Measurements from ENCODE around the gene TMEM45B.
"Not testable (repeated sequence)": the region's sequence is repeated elsewhere in the genome, so short reads cannot be mapped to it uniquely, and the experiment has no call there.

The TMEM45B gene

DNA sequence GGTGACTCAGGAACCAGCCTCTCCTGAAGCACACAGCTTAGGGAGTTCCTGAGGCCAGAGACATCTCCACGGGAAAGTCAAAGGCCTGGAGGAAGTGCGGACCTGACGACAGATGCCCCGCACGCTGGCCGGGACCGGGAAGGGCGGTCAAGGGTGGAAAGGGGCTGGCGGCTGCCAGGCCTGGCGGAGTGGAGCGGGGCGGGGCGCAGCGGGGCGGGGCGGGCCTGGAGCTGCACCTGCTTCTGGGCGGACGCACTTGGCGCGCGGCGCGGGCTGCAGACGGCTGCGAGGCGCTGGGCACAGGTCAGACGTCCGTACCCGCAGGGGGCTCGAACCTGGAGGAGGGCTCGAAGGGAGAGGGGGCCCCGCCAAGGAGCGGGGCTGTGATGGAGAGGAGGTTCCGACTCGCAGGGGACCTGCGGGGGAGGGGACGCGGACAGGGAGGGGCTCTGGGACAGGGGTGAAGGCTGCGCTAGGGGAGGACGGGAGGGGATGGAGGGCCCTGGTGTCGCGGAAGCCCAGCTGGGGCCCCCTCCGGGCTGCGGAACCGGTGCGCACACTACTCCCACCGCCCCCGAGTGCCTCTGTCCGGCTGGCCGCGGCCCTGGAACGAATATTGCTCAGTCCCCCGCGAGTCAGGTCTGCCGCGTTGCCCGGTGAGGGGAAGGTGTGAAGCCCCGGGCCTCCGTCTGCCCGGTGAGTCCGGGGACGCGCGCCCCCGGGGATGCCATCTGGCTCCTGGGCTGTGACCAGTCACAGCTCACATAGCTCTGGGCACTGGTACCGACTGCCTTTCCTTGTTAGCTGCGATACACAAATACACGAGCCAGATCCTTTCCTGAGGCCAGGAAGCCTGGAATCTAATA is at the start of gene TMEM45B:
Gene TMEM45B, plus strand, starts transcription at position 253 of the 866 bp plus-strand sequence. CDS start 36,635 bp downstream, outside the sequence.
- peak in 1 of 2 experiments; percentile 61 for DNase-seq

DNA sequence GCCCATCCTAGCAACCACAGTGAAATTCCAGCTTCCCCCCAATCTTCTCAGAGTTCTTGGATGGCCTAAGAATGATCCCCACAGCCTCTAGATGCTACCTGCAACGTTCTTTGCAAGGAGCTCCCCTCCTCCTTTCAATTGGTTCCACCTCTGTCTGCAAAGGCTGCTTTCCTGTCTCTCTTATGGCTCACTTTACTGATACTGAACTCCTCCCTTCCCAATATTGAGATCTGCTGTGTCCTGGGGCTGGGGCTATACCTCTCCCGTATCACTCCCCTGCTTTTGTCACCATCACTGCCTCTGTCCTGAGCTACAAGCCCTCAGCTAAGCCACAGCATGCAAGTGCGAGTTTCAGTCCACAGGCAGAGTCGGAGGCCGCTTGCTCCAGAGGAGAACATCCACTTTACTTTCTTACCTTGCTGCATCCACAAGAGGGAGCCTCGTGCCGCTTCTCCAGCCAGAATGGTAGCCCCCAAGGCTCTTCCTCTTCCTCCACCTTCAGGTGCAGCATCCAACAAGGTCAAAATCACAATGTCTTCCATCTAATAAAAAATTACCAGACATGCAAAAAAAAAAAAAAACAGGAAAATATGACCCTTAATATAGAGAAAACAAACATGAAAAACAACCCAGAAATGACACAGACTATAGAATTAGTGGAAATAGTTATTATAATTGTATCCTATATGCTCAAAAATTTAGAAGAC is 48.6 kb upstream of the TMEM45B start:
- DNase-seq, result peak; percentile 54 to 59

DNA sequence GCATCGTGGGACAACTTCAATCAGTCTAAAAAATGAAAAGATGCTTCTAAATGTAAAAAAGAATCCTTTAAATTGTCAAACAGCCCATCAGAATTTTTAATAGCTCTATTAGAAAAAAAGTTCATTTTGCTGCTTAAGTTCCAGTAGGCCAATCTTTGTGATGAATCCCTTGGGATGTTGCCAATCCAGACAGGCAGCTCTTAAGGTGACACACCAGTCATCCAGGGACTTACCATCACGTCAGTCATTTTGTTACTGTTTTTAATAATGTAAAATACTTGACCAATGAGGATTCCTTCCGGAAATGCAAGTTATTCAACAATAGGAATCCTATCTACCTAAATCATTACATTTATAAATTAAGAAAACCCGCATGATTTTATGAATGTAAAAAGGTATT is 47.8 kb upstream of the TMEM45B start:
- no peak for DNase-seq

DNA sequence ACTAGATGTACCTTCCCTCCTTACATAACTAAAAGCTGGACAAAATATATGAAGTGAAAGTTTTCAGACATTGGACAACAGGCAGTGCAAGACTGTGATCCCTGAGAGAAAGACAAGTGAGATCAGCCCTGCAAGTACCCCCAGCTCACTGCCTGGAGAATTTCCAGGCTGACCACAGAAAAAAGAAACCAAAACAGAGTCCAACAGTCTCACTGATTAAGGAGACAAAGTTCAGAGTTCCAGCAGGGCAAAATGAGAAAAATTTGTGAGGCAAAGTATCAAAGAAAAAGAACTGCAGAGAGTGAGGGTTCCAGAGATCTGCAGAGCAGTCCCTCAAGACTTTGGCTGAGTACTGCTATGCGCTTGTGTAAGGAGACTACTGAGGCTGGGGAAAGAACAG is 47.3 kb upstream of the TMEM45B start:
- DNase-seq, result no peak

DNA sequence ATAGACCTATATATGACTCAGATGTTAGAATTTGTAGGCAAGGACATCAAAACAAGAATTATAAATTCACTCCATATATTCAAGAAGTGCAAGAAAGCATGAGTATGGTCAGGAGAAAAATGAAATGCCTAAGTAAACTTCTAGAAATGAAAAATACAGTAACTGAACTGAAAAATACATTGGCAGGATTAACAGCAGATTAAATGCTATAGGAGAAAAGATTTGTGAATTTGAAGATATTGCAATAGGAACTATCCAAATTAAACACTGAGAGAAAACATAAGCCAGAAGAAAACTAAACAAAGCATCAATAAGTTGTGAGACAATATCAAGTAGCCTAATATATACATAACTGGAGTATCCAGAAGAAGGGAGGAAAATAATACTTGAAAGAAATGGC is 46.6 kb upstream of the TMEM45B start:
- no peak for DNase-seq

DNA sequence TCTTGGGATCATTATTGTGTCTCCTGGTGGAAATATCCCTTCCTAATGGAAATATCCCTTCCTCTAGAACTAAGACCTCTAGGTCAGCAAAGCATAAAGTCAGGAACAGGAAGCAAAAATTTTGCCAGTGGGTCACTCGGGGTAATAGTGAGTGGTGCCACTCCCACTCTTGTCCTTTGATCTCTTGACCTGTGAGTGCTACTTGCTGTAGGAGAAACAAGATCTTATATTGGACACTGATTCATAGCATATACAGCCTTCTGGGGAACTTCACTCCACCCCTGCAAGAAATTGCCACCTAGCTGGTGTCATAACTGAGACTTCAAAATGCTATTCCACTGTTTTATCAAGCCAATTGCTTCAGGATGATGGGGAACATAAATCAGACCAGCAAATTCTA is 44.7 kb upstream of the TMEM45B start:
- DNase-seq, result no peak

- DNase-seq, result not testable (repeated sequence)
These were observed 44.2 kb upstream of the TMEM45B start for GRCh38 chr11:129771456-129771855.

DNA sequence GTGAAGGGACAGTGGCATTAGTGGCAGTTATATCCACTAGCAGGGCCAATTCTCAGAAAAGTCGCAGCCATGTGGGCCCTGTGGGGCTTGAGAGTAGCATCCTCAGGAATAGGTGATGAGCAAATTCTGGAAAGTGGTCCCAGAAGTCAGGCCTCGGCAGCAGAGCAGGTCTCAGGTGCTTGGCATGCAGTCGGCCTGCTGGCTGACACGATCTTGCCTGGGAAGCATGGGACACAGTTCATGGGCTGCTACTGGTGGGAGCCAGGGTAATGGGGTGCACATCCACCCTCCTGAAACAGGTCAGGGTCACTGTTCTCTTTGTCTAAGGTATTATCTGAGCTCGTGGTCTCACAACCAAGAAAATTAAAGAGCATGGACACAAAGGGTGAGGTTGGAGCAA is 36.8 kb upstream of the TMEM45B start:
- DNase-seq, result no peak

GRCh38 chr11:129779342-129779741 is 36.3 kb upstream of the TMEM45B start:
- DNase-seq, result no peak

- DNase-seq, result peak in 1 of 2 experiments; percentile 29
These were observed 30.1 kb upstream of the TMEM45B start for GRCh38 chr11:129785383-129786111.

DNA sequence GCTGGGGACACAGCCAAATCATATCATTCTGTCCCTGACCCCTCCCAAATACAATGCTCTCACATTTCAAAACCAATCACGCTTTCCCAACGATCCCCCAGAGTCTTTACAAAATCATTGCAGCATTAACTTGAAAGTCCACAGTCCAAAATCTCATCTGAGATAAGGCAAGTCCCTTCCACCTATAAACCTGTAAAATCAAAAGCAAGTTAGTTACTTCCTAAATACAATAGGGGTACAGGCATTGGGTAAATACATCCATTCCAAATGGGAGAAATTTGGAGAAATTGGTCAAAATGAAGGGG is 29.6 kb upstream of the TMEM45B start:
- not testable (repeated sequence) for DNase-seq

- DNase-seq, result no peak
These were observed 28.0 kb upstream of the TMEM45B start for GRCh38 chr11:129787532-129788155.

GRCh38 chr11:129788278-129788677 is 27.4 kb upstream of the TMEM45B start:
- no peak for DNase-seq

DNA sequence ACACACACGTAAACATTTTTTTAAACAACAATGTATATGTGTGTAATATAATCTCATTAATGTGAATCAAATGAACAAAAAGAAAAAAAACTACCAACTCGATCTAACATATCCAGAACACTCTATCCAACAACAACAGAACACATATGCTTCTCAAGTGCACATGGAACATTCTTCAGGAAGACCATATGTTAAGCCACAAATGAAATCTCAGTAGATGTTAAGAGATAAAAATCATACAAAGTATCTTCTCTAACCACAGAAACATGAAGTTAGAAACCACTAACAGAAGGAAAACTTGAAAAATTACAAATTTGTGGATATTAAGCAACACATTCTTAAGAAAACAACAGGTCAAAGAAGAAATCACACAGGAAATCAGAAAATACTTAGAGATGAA is 25.5 kb upstream of the TMEM45B start:
- no peak for DNase-seq

GRCh38 chr11:129791515-129791914 is 24.1 kb upstream of the TMEM45B start:
- DNase-seq, result no peak

DNA sequence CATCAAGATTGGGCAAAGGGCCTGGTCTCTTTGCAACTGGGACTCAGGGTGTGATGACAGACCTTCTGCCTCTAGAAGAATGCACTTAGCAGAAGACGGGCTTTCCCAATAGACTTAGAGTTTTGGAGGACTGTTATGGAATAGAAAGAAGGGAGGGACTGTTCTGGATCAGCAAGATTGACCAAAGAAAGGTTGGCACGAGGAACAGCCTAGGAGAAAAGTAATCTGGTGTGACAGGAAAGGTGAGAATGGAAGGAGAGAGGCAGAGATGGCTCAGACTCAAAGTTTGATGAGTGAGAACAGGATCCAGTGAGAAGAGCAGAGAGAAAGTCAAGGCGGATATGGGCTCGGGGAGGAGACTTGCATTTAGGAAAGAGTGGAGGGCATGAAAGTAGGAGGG is 23.0 kb upstream of the TMEM45B start:
- DNase-seq, result no peak

GRCh38 chr11:129795089-129795488 is 20.6 kb upstream of the TMEM45B start:
- DNase-seq, result no peak

- no peak for DNase-seq
These were observed 17.4 kb upstream of the TMEM45B start for GRCh38 chr11:129798212-129798611.

DNA sequence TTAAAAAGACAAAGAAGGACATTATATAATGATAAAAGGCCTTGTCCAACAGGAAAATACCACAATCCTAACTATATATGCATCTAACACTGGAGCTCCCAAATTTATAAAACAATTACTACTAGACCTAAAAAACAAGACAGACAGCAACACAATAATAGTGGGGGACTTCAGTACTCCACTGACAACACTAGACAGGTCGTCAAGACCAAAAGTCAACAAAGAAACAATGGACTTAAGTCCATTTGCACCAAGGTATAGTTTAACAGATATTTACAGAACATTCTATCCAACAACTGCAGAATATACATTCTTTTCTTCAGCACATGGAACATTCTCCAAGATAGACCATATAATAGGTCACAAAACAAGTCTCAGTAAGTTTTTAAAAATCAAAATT is 15.5 kb upstream of the TMEM45B start:
- DNase-seq, result not testable (repeated sequence)

- DNase-seq, result no peak
These were observed 15.0 kb upstream of the TMEM45B start for GRCh38 chr11:129800655-129801054.

DNA sequence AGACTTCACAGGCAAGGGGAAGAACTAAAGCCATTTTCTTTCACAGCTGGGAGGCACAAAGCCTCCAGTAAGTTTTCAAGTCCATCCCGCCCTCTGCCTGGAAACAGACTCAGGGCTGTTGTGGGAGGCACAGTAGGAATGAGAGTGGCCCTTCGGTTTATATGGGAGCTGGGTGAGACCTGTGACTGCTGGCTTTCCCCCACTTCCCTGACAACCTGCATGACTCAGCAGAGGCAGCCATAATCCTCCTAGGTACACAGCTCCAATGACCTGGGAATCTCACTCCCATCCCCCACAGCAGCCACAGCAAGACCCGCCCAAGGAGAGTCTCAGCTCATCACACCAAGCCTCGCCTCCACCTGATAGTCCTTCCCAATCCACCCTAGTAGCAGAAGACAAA is 12.1 kb upstream of the TMEM45B start:
- no peak for DNase-seq

GRCh38 chr11:129804012-129804411 is 11.6 kb upstream of the TMEM45B start:
- no peak for DNase-seq

DNA sequence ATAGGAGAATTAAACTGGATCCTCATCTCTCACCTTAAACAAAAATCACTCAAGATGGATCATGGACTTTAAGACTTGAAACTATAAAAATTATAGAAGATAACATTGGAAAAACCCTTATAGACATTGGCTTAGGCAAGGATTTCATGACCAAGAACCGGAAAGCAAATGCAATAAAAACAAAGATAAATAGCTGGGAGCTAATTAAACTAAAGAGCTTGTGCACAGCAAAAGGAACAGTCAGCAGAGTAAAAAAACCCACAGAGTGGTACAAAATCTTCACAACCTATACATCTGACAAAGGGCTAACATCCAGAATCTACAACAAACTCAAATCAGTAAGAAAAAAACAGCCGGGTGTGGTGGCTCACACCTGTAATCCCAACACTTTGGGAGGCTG is 7.4 kb upstream of the TMEM45B start:
- not testable (repeated sequence) for DNase-seq

Data from NCI-H524 (cell line).